Lung (tissue), 12 donors: ENCODE data around the gene TMEM147. TPM values are rescaled to one million over a fixed set of nuclear protein-coding genes. Genes with fewer than 3 reads are reported as not detected.
A peak's percentile ranks its signal among the peaks of the same experiment; 100 is the strongest.

Experiments
- ATAC-seq: fragments of 200-7000 bp; cut with Tn5 transposase; one replicate; pipeline ENCODE4 v1.9.1; 2020; ENCODE audit warnings: moderate number of reproducible peaks; ENCODE audit not compliant: insufficient read depth, low FRiP score
- DNase-seq, 3 donors: peaks; one replicate each; pipeline ENCODE4 v3.0.0-alpha.2; 2013 to 2017
- H3K27ac ChIP-seq, 2 donors: one replicate each; pipeline ENCODE4 v1.5.1; 2013; ENCODE audit warnings: mild to moderate bottlenecking in 2 of 2, moderate library complexity in 2 of 2, control low read depth in 1 of 2, inconsistent platforms in 1 of 2, low read depth in 1 of 2, low read length in 1 of 2
- H3K27me3 ChIP-seq, 3 donors: one replicate each; pipeline ENCODE4 v1.5.1; 2013; ENCODE audit warnings: low read length in 2 of 3; ENCODE audit not compliant: control insufficient read depth in 3 of 3, insufficient read depth in 3 of 3
- H3K36me3 ChIP-seq, 4 donors: one replicate each; pipeline ENCODE4 v1.5.1; 2013; ENCODE audit warnings: low read length in 4 of 4, mild to moderate bottlenecking in 1 of 4, moderate library complexity in 1 of 4; ENCODE audit not compliant: control insufficient read depth in 4 of 4, insufficient read depth in 4 of 4
- H3K4me1 ChIP-seq, 5 donors: one replicate each; pipeline ENCODE4 v1.5.1; 2013; ENCODE audit warnings: low read length in 5 of 5, mild to moderate bottlenecking in 2 of 5, moderate library complexity in 1 of 5; ENCODE audit not compliant: control insufficient read depth in 5 of 5, insufficient read depth in 5 of 5
- H3K4me3 ChIP-seq: one replicate; pipeline ENCODE4 v1.5.1; 2013; ENCODE audit warnings: mild to moderate bottlenecking, control low read depth, moderate library complexity
- H3K9ac ChIP-seq, 2 donors: one replicate each; pipeline ENCODE4 v1.5.1; 2013; ENCODE audit warnings: low read length in 2 of 2, control low read depth in 1 of 2; ENCODE audit not compliant: insufficient read depth in 1 of 2
- H3K9me3 ChIP-seq, 4 donors: one replicate each; pipeline ENCODE4 v1.5.1; 2013; ENCODE audit warnings: low read length in 3 of 4, mild to moderate bottlenecking in 1 of 4, moderate library complexity in 1 of 4; ENCODE audit not compliant: control insufficient read depth in 4 of 4, insufficient read depth in 3 of 4
- CTCF ChIP-seq: IDR thresholded peaks from 2 replicates; pipeline ENCODE4 v1.5.1; 2012; ENCODE audit warnings: mild to moderate bottlenecking; ENCODE audit errors: control extremely low read depth, extremely low read depth
- WGBS, 2 donors: extraction: QIAGEN DNeasy Blood & Tissue Kit; methylation state at CpG; one replicate each; pipeline ENCODE4 v1.1.7; 2013; 5-methylcytosine and 5-hydroxymethylcytosine counted together
- polyA plus RNA-seq, 2 donors: library from polyadenylated mRNA; stranded (reverse); fragments of 200-250 nt; gene quantifications; one replicate each; pipeline ENCODE4 v1.2.1, GENCODE V29; 2013
- total RNA-seq, 2 donors: library from RNA; depleted of rRNA in 1 of 2; stranded (reverse); fragments of >200 nt in 1 of 2; gene quantifications; one replicate each; pipeline ENCODE4 v1.2.1, GENCODE V29; 2014 to 2021
- donor health status: control.
- donor health status: control.
- donor health status: Bipolar disorder and iron deficiency.
- donor health status: healthy.
- donor health status: DM: yes; HTN: yes; CAD: no.

Gene TMEM147
- total and polyA plus RNA-seq, 4 donors = 39.0 to 167 (median 124) TPM

- 24 to 29% methylated on average over 12 of the region's 12 CpGs for WGBS, 2 donors
- ATAC-seq (no peak), DNase-seq (peak; percentile 25 to 47 (median 43))
- Histone ChIP-seq H3K36me3 (no peaks in the 10 kb centered on the region), H3K27ac (peak overlapping the region in 1 of 2 donors; percentile 87), H3K27me3 (peaks cover 0 to 12% (median 7%) of the 10 kb centered on the region in 3 donors), H3K9me3 (no peaks in the 10 kb centered on the region), H3K4me3 (no peak overlapping the region), H3K4me1 (peaks cover 0 to 13% (median 0%) of the 10 kb centered on the region in 5 donors), H3K9ac (peak overlapping the region; percentile 84 to 93)
- no peak for TF ChIP-seq CTCF
These were observed 36.3 kb upstream of the TMEM147 start for GRCh38 chr19:35509018-35509652.

GRCh38 chr19:35509861-35510625, 35.4 kb upstream of the TMEM147 start:
- DNase-seq = peak; percentile 82 to 87 (median 82)
- peaks cover 0 to 12% (median 7%) of the 10 kb centered on the region in 3 donors for H3K27me3 ChIP-seq
- TF ChIP-seq CTCF = peak; percentile 63
- WGBS, 2 donors = 0 to 1% methylated on average over 39 of the region's 39 CpGs
- H3K4me3 ChIP-seq = peak overlapping the region; percentile 32
- H3K9ac ChIP-seq = peak overlapping the region; percentile 84 to 93
- H3K9me3 ChIP-seq = no peaks in the 10 kb centered on the region
- peak; percentile 77 for ATAC-seq
- peak overlapping the region in 1 of 2 donors; percentile 87 for H3K27ac ChIP-seq
- H3K4me1 ChIP-seq = peaks cover 0 to 13% (median 0%) of the 10 kb centered on the region in 5 donors
- no peaks in the 10 kb centered on the region for H3K36me3 ChIP-seq

GRCh38 chr19:35510626-35510964, 34.8 kb upstream of the TMEM147 start:
- Histone ChIP-seq H3K4me3 (no peak overlapping the region), H3K27ac (peak overlapping the region in 1 of 2 donors; percentile 87), H3K4me1 (peaks cover 0 to 13% (median 0%) of the 10 kb centered on the region in 5 donors), H3K9ac (no peak overlapping the region), H3K9me3 (no peaks in the 10 kb centered on the region), H3K27me3 (peaks cover 0 to 12% (median 7%) of the 10 kb centered on the region in 3 donors), H3K36me3 (no peaks in the 10 kb centered on the region)
- DNase-seq = no peak
- TF ChIP-seq CTCF = no peak
- no peak for ATAC-seq
- 8 to 9% methylated on average over 15 of the region's 15 CpGs for WGBS, 2 donors
